Fibroblast of villous mesenchyme (primary cell): ENCODE data around the gene APOA4. TPM values are rescaled to one million over a fixed set of nuclear protein-coding genes. Genes with fewer than 3 reads are reported as not detected.

Source experiments
- DNase-seq: peaks from one replicate; pipeline ENCODE4 v3.0.0-alpha.2; 2010; ENCODE audit warnings: low read depth
- H3K4me3 ChIP-seq: 2 replicates; pipeline ENCODE4 v1.5.1; 2011; ENCODE audit warnings: low read depth, mild to moderate bottlenecking, low read length
- CTCF ChIP-seq: IDR thresholded peaks from 2 replicates; pipeline ENCODE4 v1.5.1; 2012; ENCODE audit warnings: low read depth, mild to moderate bottlenecking, low read length; ENCODE audit not compliant: insufficient read depth
- total RNA-seq: library from RNA; depleted of rRNA; stranded (reverse); fragments of >200 nt; gene quantifications from 2 replicates; pipeline ENCODE4 v1.2.3, GENCODE V29; 2012

The APOA4 gene
- total RNA-seq, 1 donor = not detected

- DNase-seq = peak; percentile 26
- TF ChIP-seq CTCF = no peak
- H3K4me3 ChIP-seq = no peak overlapping the region
These were observed 34.8 kb upstream of the APOA4 start for GRCh38 chr11:116857936-116858335.

GRCh38 chr11:116857316-116857715 lies 34.2 kb upstream of the APOA4 start:
- H3K4me3 ChIP-seq = no peak overlapping the region
- DNase-seq = no peak
- TF ChIP-seq CTCF = no peak

- TF ChIP-seq CTCF = no peak
- DNase-seq = no peak
- H3K4me3 ChIP-seq = no peak overlapping the region
These were observed 33.3 kb upstream of the APOA4 start for GRCh38 chr11:116856423-116856822.

GRCh38 chr11:116855413-116855812 lies 32.3 kb upstream of the APOA4 start:
- no peak for TF ChIP-seq CTCF
- no peak for DNase-seq
- no peak overlapping the region for H3K4me3 ChIP-seq

- H3K4me3 ChIP-seq = no peak overlapping the region
- TF ChIP-seq CTCF = no peak
- DNase-seq = peak; percentile 96
These were observed 30.5 kb upstream of the APOA4 start for GRCh38 chr11:116853461-116854073.

- DNase-seq = peak; percentile 96
- no peak overlapping the region for H3K4me3 ChIP-seq
- no peak for TF ChIP-seq CTCF
These were observed 29.3 kb upstream of the APOA4 start for GRCh38 chr11:116852261-116853031.
